HCT116 (cell line): Measurements from ENCODE around the gene KRTAP4-1.
"Not testable (repeated sequence)": the region's sequence is repeated elsewhere in the genome, so short reads cannot be mapped to it uniquely, and the experiment has no call there.

ENCODE experiments used
- SRF ChIP-seq: IDR thresholded peaks from 2 replicates; pipeline ENCODE4 v1.6.1; 2012; ENCODE audit warnings: low read depth
- TF ChIP-seq, protein P1 (sequence below), 3 experiments: fragments of 200-600 bp in 1 of 3; sonication (generic) in 1 of 3; IDR thresholded peaks in 2 of 3; conservative IDR thresholded peaks in 1 of 3; 2 replicates each; pipeline ENCODE4 v1.5.1; 2012 to 2017; ENCODE audit warnings: low read depth in 2 of 3, low read length in 2 of 3, antibody characterized with exemption in 1 of 3, borderline replicate concordance in 1 of 3, control low read depth in 1 of 3, mild to moderate bottlenecking in 1 of 3, mixed read lengths in 1 of 3, mixed run types in 1 of 3, moderate library complexity in 1 of 3; ENCODE audit not compliant: insufficient read depth in 1 of 3

- TF ChIP-seq, protein P1, sequence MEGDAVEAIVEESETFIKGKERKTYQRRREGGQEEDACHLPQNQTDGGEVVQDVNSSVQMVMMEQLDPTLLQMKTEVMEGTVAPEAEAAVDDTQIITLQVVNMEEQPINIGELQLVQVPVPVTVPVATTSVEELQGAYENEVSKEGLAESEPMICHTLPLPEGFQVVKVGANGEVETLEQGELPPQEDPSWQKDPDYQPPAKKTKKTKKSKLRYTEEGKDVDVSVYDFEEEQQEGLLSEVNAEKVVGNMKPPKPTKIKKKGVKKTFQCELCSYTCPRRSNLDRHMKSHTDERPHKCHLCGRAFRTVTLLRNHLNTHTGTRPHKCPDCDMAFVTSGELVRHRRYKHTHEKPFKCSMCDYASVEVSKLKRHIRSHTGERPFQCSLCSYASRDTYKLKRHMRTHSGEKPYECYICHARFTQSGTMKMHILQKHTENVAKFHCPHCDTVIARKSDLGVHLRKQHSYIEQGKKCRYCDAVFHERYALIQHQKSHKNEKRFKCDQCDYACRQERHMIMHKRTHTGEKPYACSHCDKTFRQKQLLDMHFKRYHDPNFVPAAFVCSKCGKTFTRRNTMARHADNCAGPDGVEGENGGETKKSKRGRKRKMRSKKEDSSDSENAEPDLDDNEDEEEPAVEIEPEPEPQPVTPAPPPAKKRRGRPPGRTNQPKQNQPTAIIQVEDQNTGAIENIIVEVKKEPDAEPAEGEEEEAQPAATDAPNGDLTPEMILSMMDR (IDR thresholded peaks at IDR 0.05 in 2 of 3, conservative IDR thresholded peaks at IDR 0.05 in 1 of 3; ENCODE audit: borderline replicate concordance in 1 of 3, insufficient read depth in 1 of 3, low read depth in 2 of 3, low read length in 2 of 3), result not testable (repeated sequence)
- not testable (repeated sequence) for TF ChIP-seq SRF
Measured at GRCh38 chr17:41148971-41149651, 35.6 kb downstream of the KRTAP4-1 start.
